Suprapubic skin (tissue), 4 donors: ENCODE data around the gene STOML2.

Experiments
- CTCF ChIP-seq, 2 donors: fragments of 200-600 bp in 1 of 2; fragments of 450-650 bp in 1 of 2; sonication (generic) in 1 of 2; IDR thresholded peaks; one replicate each; pipeline ENCODE4 v1.5.1; 2016 to 2019; ENCODE audit warnings: antibody characterized with exemption in 2 of 2, mild to moderate bottlenecking in 1 of 2, moderate library complexity in 1 of 2
- EP300 ChIP-seq: sonication (generic); formaldehyde crosslinking; IDR thresholded peaks from one replicate; pipeline ENCODE4 v1.6.1; 2017; ENCODE audit warnings: antibody characterized with exemption
- POLR2A ChIP-seq, 2 donors: fragments of 450-650 bp; IDR thresholded peaks; one replicate each; pipeline ENCODE4 v1.6.1; 2017; ENCODE audit warnings: antibody characterized with exemption in 2 of 2, mild to moderate bottlenecking in 2 of 2, moderate library complexity in 2 of 2
- POLR2AphosphoS5 ChIP-seq, 3 donors: sonication (generic); formaldehyde crosslinking; IDR thresholded peaks; one replicate each; pipeline ENCODE4 v1.6.1; 2017; ENCODE audit warnings: antibody characterized with exemption in 3 of 3

GRCh38 chr9:35115680-35116538 lies 13.0 kb upstream of the STOML2 start, which contains the start of gene ATOSB:
- TF ChIP-seq CTCF (IDR thresholded peaks at IDR 0.05) (no peak), POLR2A (IDR thresholded peaks at IDR 0.05) (no peak), EP300 (no peak), POLR2AphosphoS5 (IDR thresholded peaks at IDR 0.05) (no peak)
